Body of pancreas (tissue), 4 donors: ENCODE measurements around the gene ARID5B. TPM values are rescaled to one million over a fixed set of nuclear protein-coding genes. Genes with fewer than 3 reads are reported as not detected.

Experiments
- ATAC-seq: fragments of 150-250 bp; one replicate; pipeline ENCODE4 v1.9.1; 2016
- DNase-seq, 4 donors: peaks; one replicate each; pipeline ENCODE4 v3.0.0-alpha.2; 2019
- H3K27ac ChIP-seq, 4 donors: fragments of 200-600 bp; sonication (generic); 1 replicate in 3 of 4; 2 replicates in 1 of 4; pipeline versions ENCODE4 v1.5.1 to v1.6.1; 2016 to 2019; ENCODE audit warnings: mild to moderate bottlenecking in 1 of 4, mixed read lengths in 1 of 4, moderate library complexity in 1 of 4
- H3K27me3 ChIP-seq, 2 donors: fragments of 200-600 bp; sonication (generic); one replicate each; pipeline ENCODE4 v1.6.0; 2016; ENCODE audit warnings: mild to moderate bottlenecking in 1 of 2
- H3K36me3 ChIP-seq, 2 donors: fragments of 200-600 bp; sonication (generic); replicated peaks in 1 of 2; 2 replicates each; pipeline ENCODE4 v1.5.1; 2016; ENCODE audit warnings: low read depth in 2 of 2; ENCODE audit not compliant: insufficient read depth in 1 of 2
- H3K4me1 ChIP-seq: fragments of 200-600 bp; sonication (generic); one replicate; pipeline ENCODE4 v1.6.0; 2016
- H3K4me3 ChIP-seq, 2 donors: fragments of 200-600 bp; sonication (generic); 1 replicate in 1 of 2; 2 replicates in 1 of 2; pipeline ENCODE4 v1.5.1; 2016 to 2019
- H3K9me3 ChIP-seq, 3 donors: fragments of 200-600 bp; sonication (generic); 1 replicate in 2 of 3; 2 replicates in 1 of 3; pipeline ENCODE4 v1.5.1; 2016
- POLR2A ChIP-seq, 3 donors: fragments of 450-650 bp; IDR thresholded peaks; one replicate each; pipeline ENCODE4 v1.6.1; 2016; ENCODE audit warnings: antibody characterized with exemption in 3 of 3, mild to moderate bottlenecking in 2 of 3
- WGBS, 2 donors: methylation state at CpG; one replicate each; pipeline ENCODE4 v1.1.5; 2017; 5-methylcytosine and 5-hydroxymethylcytosine counted together
- intact Hi-C: fragments of 100-400 bp; cut with DNase I; formaldehyde crosslinking; loops from one replicate; pipeline ENCODE4 v1.15.1; 2023
- total RNA-seq, 2 donors: library from RNA; depleted of rRNA; stranded (reverse); fragments of >200 nt; gene quantifications; one replicate each; pipeline ENCODE4 v1.1.0, GENCODE V29; 2016
- TF ChIP-seq, protein P1 (sequence below), 7 experiments: fragments of 450-650 bp in 4 of 7; fragments of 200-600 bp in 3 of 7; sonication (generic) in 3 of 7; IDR thresholded peaks; one replicate each; pipeline ENCODE4 v1.5.1; 2016 to 2019; ENCODE audit warnings: antibody characterized with exemption in 7 of 7

The ARID5B gene
- total RNA-seq, 2 donors from 2014 or later: 16.1 to 17.1 TPM

DNA sequence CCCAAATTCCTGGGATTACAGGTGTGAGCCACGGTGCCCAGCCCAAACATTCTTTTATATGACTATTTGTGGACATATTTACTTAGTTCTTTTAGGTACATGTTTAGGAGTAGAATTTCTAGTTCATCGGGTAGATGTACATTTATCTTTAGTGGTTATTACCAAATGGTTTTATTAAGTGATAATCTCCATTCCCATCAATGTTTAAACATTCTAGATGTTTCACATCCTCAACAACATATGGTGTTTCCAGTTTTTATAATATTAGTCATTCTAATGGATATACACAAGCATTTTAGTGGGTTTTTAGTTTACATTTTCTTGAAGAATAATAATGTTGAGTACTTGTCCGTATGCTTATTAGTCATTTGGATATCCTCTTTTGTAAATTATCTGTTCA is 235.4 kb downstream of the ARID5B start:
- Histone ChIP-seq H3K9me3 (no peaks in the 10 kb centered on the region), H3K4me3 (no peak overlapping the region), H3K36me3 (no peaks in the 10 kb centered on the region), H3K27me3 (no peaks in the 10 kb centered on the region), H3K4me1 (no peaks in the 10 kb centered on the region), H3K27ac (no peak overlapping the region)
- intact Hi-C loops: no loop called here
- DNase-seq (no peak), ATAC-seq (no peak)
- TF ChIP-seq POLR2A (IDR thresholded peaks at IDR 0.05): no peak
- TF ChIP-seq, protein P1, sequence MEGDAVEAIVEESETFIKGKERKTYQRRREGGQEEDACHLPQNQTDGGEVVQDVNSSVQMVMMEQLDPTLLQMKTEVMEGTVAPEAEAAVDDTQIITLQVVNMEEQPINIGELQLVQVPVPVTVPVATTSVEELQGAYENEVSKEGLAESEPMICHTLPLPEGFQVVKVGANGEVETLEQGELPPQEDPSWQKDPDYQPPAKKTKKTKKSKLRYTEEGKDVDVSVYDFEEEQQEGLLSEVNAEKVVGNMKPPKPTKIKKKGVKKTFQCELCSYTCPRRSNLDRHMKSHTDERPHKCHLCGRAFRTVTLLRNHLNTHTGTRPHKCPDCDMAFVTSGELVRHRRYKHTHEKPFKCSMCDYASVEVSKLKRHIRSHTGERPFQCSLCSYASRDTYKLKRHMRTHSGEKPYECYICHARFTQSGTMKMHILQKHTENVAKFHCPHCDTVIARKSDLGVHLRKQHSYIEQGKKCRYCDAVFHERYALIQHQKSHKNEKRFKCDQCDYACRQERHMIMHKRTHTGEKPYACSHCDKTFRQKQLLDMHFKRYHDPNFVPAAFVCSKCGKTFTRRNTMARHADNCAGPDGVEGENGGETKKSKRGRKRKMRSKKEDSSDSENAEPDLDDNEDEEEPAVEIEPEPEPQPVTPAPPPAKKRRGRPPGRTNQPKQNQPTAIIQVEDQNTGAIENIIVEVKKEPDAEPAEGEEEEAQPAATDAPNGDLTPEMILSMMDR (IDR thresholded peaks at IDR 0.05): no peak
- WGBS, 2 donors: 73 to 85% methylated on average over 3 of the region's 3 CpGs

Other genes starting within 250 kb of the ARID5B start
- not detected for gene CABCOCO1, start 238.8 kb upstream of the ARID5B start, total RNA-seq